Measurements from ENCODE around the gene AFG1L. TPM values are rescaled to one million over a fixed set of nuclear protein-coding genes. Genes with fewer than 3 reads are reported as not detected.

The AFG1L gene
- total and polyA plus RNA-seq, 11 donors, result 1.9 to 16.6 (median 10.9) TPM

GRCh38 chr6:108546079-108547049, 251.5 kb downstream of the AFG1L start:
- DNase-seq, result no peak
- no peaks in the 10 kb centered on the region for H3K27me3 ChIP-seq
- H3K36me3 ChIP-seq, result no peaks in the 10 kb centered on the region
- H3K27ac ChIP-seq, result peak overlapping the region in 1 of 12 donors; percentile 1
- WGBS, 4 donors, result 81 to 90% (median 86%) methylated on average over 6 of the region's 6 CpGs
- ATAC-seq, result no peak
- TF ChIP-seq CTCF (IDR thresholded peaks at IDR 0.05) (no peak), POLR2A (IDR thresholded peaks at IDR 0.05) (no peak)
- intact Hi-C loops (cut with DNase I), result loop anchor here in 2 of 10 donors (10.0 kb wide), 1 partner anchor 838 kb away; the partner anchor contains the start of gene CD164 (in 2 of the 2)
- H3K4me3 ChIP-seq, result no peak overlapping the region
- no peaks in the 10 kb centered on the region for H3K9me3 ChIP-seq
- peaks cover 0 to 21% (median 0%) of the 10 kb centered on the region in 12 donors for H3K4me1 ChIP-seq

GRCh38 chr6:108549241-108549640, 254.4 kb downstream of the AFG1L start:
- Histone ChIP-seq H3K27me3 (no peaks in the 10 kb centered on the region), H3K27ac (peak overlapping the region in 2 of 12 donors; percentile 5 to 42), H3K36me3 (no peaks in the 10 kb centered on the region), H3K4me1 (peaks cover 0 to 15% (median 0%) of the 10 kb centered on the region in 12 donors), H3K9me3 (no peaks in the 10 kb centered on the region), H3K4me3 (no peak overlapping the region)
- TF ChIP-seq POLR2A (IDR thresholded peaks at IDR 0.05) (no peak), CTCF (IDR thresholded peaks at IDR 0.05) (no peak)
- ATAC-seq (no peak), DNase-seq (no peak)
- WGBS, 4 donors, result 86 to 95% (median 92%) methylated on average over 1 of the region's 1 CpG
- intact Hi-C loops (cut with DNase I), result loop anchor here in 2 of 10 donors (10.0 kb wide), 1 partner anchor 836 kb away; the partner anchor contains the start of gene CD164 (in 2 of the 2)

GRCh38 chr6:108549741-108550140, 254.9 kb downstream of the AFG1L start:
- H3K9me3 ChIP-seq, result no peaks in the 10 kb centered on the region
- no peak for DNase-seq

More at GRCh38 chr6:108549741-108550140, 254.9 kb downstream of the AFG1L start:
- intact Hi-C loops (cut with DNase I), result loop anchor here in 3 of 10 donors (10.0 kb wide), 2 partner anchors 455 to 835 kb away; partner anchors contain the start of gene CD164 (in 3 of the 3)
- WGBS, 4 donors, result 72 to 85% (median 76%) methylated on average over 3 of the region's 3 CpGs
- Histone ChIP-seq H3K4me3 (no peak overlapping the region), H3K36me3 (no peaks in the 10 kb centered on the region), H3K4me1 (peaks cover 0 to 15% (median 0%) of the 10 kb centered on the region in 12 donors), H3K27me3 (no peaks in the 10 kb centered on the region), H3K27ac (peak overlapping the region in 3 of 12 donors; percentile 5 to 42 (median 20))
- no peak for TF ChIP-seq POLR2A (IDR thresholded peaks at IDR 0.05)
- peak in 1 of 12 donors; percentile 17 for TF ChIP-seq CTCF (IDR thresholded peaks at IDR 0.05)
- ATAC-seq, result no peak

Data from heart left ventricle (tissue), 16 donors.